HG03097 (cell line): ENCODE measurements around the gene TNIK.
"Not testable (repeated sequence)": the region's sequence is repeated elsewhere in the genome, so short reads cannot be mapped to it uniquely, and the experiment has no call there.

Source experiments
- ATAC-seq: cut with Tn5 transposase; IDR thresholded peaks from one replicate; pipeline ENCODE4 v1.9.1; 2021; ENCODE audit not compliant: unreplicated experiment, low FRiP score

The TNIK gene

DNA sequence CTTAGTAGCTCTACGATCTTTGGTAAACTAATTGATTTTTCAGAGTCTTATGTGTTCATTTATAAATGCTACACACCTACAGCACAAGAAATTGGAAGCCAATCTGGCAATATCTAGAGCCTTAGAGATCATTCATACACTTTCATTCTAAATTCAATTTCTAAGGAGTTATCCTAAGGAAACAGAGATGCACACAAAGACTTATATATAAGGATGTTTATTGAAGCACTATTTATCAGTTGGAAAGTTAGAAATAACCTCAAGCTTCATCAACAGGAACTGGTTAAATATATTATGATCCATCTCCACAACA, 12.7 kb downstream of the TNIK start:
- ATAC-seq, result not testable (repeated sequence)

DNA sequence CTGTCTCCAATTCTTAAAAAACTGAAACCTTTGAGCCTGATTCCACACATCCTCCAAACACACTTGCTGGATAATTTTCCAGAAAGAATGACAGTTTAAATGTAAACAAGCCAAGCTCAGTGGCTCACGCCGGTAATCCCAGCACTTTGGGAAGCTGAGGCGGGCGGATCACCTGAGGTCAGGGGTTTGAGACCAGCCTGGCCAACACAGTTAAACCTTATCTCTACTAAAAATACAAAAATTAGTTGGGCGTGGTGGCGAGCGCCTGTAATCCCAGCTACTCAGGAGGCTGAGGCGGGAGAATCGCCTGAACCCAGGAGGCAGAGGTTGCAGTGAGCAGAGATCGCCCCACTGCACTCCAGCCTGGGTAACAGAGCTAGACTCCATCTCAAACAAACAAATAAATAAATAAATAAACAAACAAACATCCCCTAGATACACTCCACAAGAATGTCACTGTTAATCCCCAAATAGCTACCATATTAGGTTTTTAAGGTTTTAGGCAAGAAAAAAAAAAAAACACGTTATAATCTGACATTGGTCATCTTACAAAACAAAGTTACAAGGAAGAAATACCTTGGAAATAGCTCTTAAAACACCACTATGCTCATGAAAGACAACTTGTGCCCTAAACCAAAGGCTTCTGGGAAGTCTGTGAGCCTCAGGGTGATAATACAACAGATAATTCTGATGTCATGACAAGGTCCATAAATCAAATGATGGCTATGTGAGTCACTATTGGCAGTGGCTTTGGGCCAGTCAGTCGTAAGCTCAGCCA, 13.2 kb downstream of the TNIK start:
- ATAC-seq, result no peak

DNA sequence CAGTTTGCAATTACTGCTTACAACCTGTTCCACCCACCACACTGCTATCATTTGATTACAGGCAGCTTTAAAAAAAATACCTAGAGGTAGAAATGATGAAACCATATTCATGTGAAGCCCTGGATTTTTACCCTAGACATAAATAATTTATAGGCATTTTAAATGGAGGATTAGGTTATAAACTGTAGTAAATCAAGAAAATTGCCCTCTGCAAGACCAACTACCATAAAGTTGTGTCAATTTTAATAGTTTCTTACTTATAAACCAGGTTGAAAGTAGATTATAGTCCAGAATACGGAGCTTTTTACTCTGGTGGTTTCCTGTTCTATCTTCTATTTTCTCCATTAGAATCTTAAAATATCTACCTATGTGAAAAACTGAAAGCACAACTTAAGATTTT, 13.9 kb downstream of the TNIK start:
- no peak for ATAC-seq

DNA sequence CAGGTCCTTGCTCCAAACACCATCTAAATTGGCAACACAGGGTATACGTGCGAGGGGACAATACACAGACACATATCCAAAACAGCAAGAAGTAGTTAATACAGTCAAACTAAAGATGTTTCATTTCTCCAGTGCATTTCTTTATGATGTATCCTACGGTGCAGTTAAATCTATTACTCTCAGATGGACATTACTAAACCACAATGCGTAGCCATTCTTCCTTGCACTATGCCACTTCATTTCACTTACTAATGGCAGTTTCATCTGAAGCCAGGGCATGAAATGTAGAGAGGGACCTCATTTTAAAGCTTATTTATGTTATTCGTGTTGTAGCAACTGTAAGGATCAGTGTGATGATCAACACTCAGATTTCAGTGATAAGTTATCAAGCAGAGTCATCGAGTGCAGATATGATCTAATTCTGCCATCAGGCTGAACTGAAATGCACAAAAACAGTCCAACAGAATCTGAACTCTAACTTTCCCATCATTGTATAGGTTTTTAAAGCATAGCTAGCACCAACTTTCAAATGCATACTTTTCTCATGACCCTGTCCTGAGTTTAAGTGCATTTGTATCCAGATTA, 14.5 kb downstream of the TNIK start:
- no peak for ATAC-seq

DNA sequence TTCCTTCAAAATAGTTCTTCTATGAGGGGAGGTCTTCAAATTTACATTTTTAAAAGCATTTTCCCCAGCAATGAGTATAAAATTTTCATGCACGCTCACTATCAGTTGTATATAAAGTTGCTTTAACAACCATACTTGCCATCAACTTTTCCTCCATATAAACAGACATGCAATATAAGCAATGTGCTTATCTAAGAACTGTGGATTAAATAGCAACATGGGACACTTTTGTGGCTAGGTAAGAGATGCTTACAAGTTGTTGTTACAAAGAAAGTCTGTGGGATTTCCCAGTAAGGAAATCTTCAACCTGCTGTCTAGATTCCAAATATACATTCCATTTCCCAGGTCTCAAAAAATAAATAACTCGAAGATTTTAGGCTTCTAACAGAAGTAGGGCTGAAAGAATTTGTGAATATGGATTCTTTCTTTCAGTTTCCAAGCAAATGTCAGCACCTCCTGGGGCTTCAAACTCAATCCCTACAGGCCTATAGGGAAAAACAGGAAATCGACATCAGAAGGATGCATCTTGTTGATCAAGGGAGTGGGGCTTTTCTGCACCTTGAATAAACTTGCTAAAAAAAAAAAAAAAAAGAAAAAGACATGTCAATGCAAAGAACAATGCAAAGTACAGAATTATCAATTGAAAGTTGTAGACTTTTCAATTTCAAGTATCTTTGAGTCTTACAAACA, 16.1 kb downstream of the TNIK start:
- ATAC-seq, result no peak

DNA sequence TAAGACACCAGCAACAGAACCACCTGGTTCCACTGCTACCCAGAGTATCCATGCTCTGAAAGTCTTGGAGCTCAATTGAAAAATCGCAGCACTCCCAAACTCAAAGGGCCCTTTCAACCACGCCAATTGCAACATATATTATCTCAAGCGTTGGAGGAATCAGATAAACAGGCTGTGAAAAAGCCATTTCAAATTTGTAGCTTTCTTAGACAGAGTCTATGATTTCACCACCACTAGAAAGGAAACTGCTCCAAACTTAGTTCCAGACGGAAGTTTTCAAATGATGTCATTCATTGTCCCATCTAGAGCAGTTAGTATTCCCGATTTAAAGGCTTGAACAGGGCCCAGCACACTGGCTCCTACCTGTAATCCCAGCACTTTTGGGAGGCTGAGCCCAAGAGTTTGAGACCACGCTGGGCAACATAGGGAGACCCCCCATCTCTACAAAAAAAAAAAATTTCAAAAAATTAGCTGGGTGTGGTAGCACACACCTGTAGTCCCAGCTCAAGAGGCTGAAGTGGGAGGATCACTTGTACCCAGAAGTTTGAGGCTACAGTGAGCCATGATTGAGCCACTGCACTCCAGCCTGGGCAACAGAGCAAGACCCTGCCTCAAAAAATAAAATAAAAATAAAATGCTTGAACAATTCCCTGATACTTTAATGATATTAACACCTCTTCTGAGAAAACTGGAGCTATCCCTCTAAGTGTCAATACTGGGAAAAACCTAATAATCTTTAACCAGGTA, 16.8 kb downstream of the TNIK start:
- no peak for ATAC-seq

DNA sequence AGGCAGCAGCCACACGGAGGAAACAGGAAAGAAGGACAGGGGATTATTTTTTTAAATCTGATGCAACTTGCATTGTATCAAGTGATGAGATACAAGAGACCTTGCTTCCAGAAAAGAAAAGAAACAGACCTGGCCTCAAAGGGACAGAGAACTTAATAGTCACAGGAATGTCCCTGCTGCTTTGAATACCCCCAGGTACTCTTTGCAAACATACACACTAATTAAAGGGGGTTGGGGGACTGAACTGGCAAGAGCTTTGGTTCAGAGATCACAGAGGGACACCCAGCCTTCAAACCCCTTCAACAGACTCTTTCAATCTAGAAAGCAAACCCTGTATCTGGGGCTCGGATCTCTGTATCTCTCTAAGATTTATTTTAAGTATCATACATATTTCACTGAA, 18.0 kb downstream of the TNIK start:
- ATAC-seq, result no peak

DNA sequence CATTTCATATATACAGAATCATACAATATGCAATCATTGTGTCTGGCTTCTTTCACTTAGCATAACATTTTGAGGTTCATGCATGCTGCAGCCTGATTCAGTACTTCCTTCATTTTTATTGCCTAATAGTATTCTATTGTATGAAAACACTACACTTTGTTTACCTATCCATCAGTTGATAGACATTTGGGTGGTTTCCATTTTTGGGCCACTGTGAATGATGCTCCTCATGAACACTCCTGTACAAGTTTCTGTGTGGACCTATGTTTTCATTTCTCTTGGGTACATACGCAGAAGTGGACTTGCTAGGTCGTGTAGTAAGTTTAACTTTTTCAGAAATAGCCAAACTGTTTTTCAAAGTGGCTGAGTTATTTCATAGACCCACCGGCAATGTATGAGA, 18.8 kb downstream of the TNIK start:
- no peak for ATAC-seq

DNA sequence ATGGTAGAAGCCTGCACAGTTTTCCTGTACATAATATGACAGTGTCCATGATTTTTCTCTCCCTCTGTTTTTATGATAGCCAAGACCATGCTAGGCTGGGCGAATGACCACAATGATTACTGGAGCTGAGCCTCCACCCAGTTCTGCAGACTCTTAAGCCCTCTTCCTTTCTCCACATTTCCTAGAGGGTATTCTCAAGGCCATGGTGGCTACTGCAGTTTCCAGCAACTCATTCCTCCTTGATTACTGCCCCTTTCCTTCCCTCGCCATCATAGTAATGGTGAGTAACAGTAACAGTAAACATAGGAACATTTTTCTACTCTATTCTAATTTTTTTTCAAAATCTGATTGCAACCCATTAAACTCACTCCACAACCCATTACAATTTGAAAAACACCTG, 20.2 kb downstream of the TNIK start:
- ATAC-seq, result no peak

DNA sequence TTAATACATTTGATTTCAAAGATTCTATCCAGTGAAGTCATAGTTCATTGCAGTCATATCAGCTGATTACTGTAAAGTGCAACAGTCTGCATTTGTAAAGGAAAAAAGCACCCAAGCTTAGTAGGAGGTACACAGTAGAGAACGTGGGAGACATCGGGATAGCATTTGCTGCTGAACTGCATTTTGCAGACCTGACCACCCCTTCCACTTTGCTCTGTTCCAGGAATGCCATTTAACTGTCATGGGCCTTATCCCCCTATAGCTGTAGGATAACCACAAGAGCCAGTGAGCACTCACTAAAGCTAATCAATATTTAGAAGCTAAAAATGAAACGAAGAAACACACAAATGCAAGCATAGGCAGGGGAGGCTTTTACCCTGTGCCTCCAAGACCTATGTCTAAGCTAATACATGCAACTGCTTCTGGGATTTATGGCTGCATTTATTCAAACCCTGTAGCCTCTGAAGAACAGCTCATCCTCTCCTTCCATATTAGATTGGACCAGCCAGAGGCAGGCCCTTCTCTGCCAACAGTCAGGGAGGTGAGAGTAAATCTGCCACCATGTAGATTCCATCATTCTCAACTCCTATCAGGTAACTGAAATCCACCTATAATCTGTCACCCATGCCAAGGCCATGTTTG, 23.0 kb downstream of the TNIK start:
- ATAC-seq, result no peak

DNA sequence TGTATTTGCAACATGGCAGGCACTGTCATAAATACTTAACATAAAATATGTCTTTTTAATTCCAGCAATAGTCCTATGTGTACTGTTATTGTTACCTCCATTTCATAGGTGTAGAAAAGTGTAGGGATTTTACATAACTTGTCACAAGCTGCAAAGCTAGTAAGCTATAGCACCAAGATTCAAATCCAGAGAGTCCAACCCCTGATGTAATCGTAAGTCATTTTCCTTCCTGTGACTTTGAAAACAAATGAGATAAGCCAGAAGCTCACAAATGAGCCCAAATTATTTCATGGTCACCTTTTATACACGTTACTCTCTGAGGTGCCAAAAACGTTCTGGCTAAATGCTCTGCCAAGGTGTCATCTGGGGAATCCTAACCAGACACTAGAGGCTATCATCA, 23.8 kb downstream of the TNIK start:
- ATAC-seq, result no peak

DNA sequence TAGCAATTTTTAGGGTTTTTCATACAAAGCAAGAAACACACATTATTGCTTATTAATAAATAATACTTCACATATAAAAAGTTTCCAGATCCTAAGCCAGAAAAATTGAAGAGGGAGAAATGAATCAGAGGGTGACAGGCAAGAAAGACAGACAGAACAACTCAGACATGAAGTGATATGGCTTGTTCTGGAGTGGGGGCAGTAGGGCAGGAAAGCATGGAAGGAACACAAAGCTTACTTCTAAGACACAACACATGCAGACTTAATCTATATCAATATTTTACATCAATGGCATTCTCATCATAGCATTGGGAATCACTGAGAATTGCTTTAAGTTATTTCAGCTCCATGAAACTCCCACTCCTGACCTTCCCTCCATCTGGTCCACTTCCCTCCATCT, 24.4 kb downstream of the TNIK start:
- no peak for ATAC-seq

DNA sequence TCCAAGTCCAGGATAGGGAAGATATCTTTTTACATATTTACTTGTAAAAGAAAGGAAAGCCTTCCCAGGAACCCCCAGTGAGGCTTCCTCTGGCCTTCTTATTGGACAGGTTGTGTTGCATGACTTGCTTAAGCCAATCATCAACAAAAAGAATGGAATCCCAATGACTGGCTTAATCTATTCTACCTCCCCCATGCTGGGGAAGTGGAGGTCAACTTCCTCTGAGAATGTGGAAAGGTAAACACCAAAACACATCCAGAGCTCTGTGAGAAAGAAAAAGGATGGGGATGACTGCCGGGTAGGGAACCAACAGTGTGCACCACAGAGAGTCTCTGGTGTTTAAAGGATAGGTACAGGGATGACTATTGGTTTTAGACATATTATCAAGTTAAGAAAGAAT, 25.1 kb downstream of the TNIK start:
- no peak for ATAC-seq

DNA sequence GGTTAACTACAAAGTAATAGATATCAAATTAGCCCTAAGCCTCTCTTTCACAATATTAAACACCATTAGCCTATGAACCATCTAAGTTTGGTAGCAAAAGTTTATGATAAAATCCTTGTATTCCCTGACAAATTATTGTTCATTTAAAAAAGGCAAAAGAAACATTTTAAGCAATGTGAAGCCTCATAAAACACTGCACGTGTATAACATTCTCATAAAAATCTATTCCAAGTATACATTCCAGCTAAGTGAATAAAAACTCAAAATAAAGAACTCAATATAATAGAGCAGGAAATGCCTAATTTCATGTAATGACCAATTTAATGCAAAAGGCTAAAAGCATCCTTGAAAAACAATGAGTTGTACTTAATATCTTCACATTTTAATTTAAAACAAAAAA, 27.7 kb downstream of the TNIK start:
- ATAC-seq, result no peak

DNA sequence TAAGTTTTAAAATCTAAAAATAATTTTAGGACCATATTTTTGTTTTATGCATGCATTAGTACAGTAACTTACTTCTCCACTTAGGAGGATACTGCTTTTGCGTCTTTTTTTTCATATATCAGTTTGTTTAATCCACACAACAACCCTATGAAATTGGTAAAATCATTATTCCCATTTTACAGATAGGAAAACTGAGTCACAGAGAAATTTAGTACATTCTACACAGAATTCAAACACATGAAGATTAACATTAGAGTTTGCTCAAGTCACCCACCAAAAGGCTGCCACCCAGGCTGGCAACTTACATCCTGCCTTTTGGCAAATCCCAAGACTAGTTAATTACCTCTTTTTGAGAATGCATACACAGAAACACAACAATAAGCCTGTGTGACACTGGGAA, 28.7 kb downstream of the TNIK start:
- no peak for ATAC-seq

DNA sequence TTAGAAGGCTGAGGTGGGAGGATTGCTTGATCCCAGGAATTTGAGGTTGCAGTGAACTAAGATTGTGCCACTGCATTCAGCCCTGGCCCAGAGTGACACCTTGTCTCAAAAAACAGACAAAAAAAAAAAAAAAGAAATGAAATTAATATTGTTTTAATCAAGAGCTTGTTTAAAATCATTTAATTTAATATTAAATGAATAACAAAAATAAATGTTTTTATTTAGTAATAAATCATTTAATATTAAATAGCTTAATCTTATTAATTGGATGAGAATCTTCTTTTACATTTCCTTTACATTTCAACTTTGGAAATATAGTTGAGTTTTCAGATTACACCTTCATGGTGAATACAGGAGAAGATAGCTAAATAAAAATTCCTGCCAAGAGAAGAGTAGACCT, 29.7 kb downstream of the TNIK start:
- ATAC-seq, result no peak

DNA sequence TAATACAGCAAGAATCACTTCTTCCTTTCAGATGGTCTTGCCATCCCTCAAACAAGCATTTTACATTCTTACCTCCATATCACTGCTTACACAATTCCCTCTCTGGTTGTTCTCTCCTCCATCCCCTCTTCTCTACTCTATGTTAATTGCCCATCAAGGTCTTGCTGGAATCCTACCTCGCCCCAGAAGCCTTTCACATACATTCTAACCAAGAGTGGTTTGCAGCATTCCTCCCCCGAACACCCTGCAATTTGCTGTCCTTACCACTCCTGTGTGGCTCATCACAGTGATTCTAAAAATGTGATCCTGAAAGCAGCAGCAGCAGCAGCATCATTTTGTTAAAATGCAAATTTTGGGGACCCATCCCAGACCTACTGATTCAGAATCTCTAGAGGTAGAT, 30.6 kb downstream of the TNIK start:
- ATAC-seq, result no peak

DNA sequence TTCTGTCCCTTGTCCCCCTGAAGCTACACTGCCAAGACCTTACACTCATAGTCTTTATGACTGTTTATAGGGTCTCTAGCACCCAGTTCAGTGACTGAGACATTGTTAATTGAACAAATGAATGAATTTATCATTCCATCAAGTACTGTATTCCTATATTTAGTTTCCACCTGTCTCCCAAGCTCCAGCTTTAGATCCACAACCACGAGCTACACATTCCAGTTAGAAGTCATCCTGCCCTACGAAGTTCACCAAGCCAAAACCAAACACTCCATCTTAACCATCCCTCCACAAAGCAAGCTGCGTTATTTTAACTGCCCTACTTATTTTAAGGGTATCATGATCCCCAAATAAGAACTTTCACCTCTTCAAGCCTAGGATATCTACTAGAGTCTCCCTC, 31.3 kb downstream of the TNIK start:
- no peak for ATAC-seq

DNA sequence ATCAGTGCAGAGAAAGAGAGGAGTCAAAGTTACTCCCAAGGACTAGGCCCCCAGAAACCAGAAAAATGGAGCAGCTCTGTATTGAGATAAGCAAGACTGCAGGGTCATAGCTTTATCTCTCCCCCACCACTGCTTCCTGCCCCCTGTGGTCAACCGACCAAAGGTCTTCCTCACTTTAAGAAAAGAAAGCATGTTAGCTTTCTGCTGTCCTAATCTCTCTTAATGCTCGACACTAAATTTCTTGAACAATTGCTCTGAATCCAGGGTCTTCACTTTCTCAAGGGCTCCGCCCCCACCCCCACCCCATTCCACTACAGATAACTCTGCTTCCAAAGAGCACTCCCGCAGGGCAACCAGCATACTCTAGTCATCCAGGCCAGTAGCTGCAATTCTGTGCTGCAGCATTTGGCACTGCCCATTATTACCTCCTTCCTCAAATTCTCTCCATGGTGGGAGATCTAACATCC, 31.9 kb downstream of the TNIK start:
- ATAC-seq, result no peak

DNA sequence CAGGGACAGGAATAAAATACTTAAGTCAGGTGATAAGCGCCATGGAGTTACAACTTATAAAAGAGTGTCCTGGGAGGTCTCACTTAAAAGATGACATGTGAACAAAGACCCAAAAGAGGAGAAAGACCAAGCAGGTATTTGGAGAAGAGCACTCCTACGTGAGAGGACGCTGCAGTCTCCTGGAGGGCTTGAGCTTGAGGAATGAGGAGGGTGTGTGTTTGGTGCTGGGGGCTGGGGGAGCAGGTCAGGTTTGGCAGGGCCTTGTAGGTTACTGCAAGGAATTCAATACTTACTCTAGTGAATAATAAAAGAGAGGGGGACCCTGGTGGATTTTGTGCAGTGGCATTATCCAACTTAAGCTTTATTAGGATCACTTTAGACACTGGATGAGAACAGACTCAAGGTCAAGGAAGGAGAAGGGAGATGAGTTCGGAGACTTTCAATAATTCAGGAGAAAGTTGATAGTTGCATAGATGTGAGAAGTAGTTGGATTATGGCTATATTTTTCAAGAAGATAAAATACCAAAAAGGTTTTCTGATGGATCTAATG, 32.4 kb downstream of the TNIK start:
- ATAC-seq, result no peak

DNA sequence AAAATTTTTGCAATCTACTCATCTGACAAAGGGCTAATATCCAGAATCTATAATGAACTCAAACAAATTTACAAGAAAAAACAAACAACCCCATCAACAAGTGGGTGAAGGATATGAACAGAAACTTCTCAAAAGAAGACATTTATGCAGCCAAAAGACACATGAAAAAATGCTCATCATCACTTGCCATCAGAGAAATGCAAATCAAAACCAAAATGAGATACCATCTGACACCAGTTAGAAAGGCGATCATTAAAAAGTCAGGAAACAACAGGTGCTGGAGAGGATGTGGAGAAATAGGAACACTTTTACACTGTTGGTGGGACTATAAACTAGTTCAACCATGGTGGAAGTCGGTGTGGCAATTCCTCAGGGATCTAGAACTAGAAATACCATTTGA, 36.1 kb downstream of the TNIK start:
- ATAC-seq, result not testable (repeated sequence)
